Measurements from ENCODE around the gene EMILIN1.

- TF ChIP-seq KDM1A (IDR thresholded peaks at IDR 0.05; ENCODE audit: borderline replicate concordance) (no peak), POLR2AphosphoS5 (IDR thresholded peaks at IDR 0.05; ENCODE audit: low read length) (no peak), CTCF (IDR thresholded peaks at IDR 0.05 in 2 of 3, conservative IDR thresholded peaks at IDR 0.05 in 1 of 3; ENCODE audit: control insufficient read depth in 2 of 3, extremely low read depth in 1 of 3, insufficient read depth in 1 of 3, low read depth in 3 of 3, low read length in 3 of 3) (no peak), EZH2 (IDR thresholded peaks at IDR 0.05; ENCODE audit: borderline replicate concordance, control insufficient read depth, low read depth, low read length) (no peak), ATF3 (IDR thresholded peaks at IDR 0.05; ENCODE audit: borderline replicate concordance, extremely low read depth, low read depth, low read length) (no peak), GATAD2B (conservative IDR thresholded peaks at IDR 0.05; ENCODE audit: low read depth) (no peak), YY1 (IDR thresholded peaks at IDR 0.05; ENCODE audit: low read depth, low read length) (no peak)
Measured at GRCh38 chr2:27059141-27059820, 19.1 kb upstream of the EMILIN1 start.

Measured in GM12878 (cell line).